ENCODE data around the gene ACAA1.
A peak's percentile ranks its signal among the peaks of the same experiment; 100 is the strongest.

Gene ACAA1

GRCh38 chr3:38119248-38119544, 17.7 kb downstream of the ACAA1 start:
- DNase-seq (ENCODE audit: low read depth in 2 of 2), result no peak

GRCh38 chr3:38118421-38119247, 18.3 kb downstream of the ACAA1 start:
- DNase-seq (ENCODE audit: low read depth in 2 of 2), result no peak

- DNase-seq (ENCODE audit: low read depth in 2 of 2), result peak; percentile 42 to 64
Measured at GRCh38 chr3:38117748-38118420, 19.0 kb downstream of the ACAA1 start.

GRCh38 chr3:38117163-38117716, 19.7 kb downstream of the ACAA1 start:
- DNase-seq (ENCODE audit: low read depth in 2 of 2), result no peak

GRCh38 chr3:38116471-38117162, 20.3 kb downstream of the ACAA1 start:
- DNase-seq (ENCODE audit: low read depth in 2 of 2), result no peak

- no peak for DNase-seq (ENCODE audit: low read depth in 2 of 2)
Measured at GRCh38 chr3:38115645-38116427, 21.1 kb downstream of the ACAA1 start.

- no peak for DNase-seq (ENCODE audit: low read depth in 2 of 2)
Measured at GRCh38 chr3:38114875-38115644, 21.9 kb downstream of the ACAA1 start.

GRCh38 chr3:38114052-38114874, 22.7 kb downstream of the ACAA1 start:
- DNase-seq (ENCODE audit: low read depth in 2 of 2), result no peak

- DNase-seq (ENCODE audit: low read depth in 2 of 2), result no peak
Measured at GRCh38 chr3:38112378-38112761, 24.6 kb downstream of the ACAA1 start.

GRCh38 chr3:38111696-38112377, 25.1 kb downstream of the ACAA1 start:
- DNase-seq (ENCODE audit: low read depth in 2 of 2), result no peak

- no peak for DNase-seq (ENCODE audit: low read depth in 2 of 2)
Measured at GRCh38 chr3:38111201-38111600, 25.7 kb downstream of the ACAA1 start.

GRCh38 chr3:38110314-38111050, 26.4 kb downstream of the ACAA1 start:
- DNase-seq (ENCODE audit: low read depth in 2 of 2), result no peak

GRCh38 chr3:38109580-38110313, 27.2 kb downstream of the ACAA1 start:
- DNase-seq (ENCODE audit: low read depth in 2 of 2), result no peak

GRCh38 chr3:38108649-38109579, 28.0 kb downstream of the ACAA1 start:
- DNase-seq (ENCODE audit: low read depth in 2 of 2), result no peak

GRCh38 chr3:38107911-38108648, 28.8 kb downstream of the ACAA1 start:
- DNase-seq (ENCODE audit: low read depth in 2 of 2), result no peak

- DNase-seq (ENCODE audit: low read depth in 2 of 2), result no peak
Measured at GRCh38 chr3:38105525-38105924, 31.4 kb downstream of the ACAA1 start.

Data from stimulated activated CD4-positive, alpha-beta T cell treated with anti-CD3 and anti-CD28 coated beads, Interleukin-1b, Interleukin-23, amount 100 ng/mL, for 1 hour (primary cell).